Measurements from ENCODE around the gene STRBP. TPM values are rescaled to one million over a fixed set of nuclear protein-coding genes. Genes with fewer than 3 reads are reported as not detected.

STRBP gene
- total RNA-seq, 1 donor from 2014 or later = 11.1 TPM

DNA sequence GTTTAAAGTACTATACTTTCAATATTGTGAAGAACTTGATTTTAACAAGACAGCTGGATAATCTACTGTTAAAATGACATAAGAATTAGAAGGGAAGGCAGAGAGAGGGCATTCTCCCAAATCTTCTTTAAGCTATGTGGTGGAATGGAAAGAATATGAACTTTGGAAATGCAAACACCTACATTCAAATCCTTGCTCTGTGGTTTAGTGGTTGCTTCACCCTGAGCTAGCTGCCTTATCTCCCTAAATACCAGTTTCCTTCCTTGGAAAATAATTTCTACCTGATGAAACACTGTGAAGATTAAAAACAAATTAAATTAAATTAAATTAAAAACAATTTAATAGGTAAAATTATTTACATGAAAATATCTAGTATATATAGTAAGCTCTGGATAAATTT, 136.4 kb downstream of the STRBP start:
- no peak for DNase-seq (ENCODE audit: low spot score)

DNA sequence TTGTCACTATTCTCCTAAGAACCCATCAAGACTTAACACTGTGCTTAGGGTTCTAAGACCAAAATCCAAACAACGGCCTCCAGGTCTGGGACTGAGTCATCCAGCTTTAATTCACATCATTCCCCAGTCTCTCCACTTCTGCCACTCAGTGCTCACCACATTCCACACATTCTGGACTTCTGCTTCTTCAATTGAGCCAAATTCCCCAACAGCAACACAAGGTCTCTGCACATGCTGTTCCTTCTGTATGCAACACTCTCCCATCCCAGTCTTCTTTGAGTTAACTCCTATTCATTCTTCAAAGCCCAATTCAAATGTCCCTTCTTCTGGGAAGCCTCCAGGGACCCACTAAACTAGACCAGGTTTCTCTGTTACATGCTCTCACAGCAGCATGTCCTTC, 137.1 kb downstream of the STRBP start:
- no peak for DNase-seq (ENCODE audit: low spot score)

DNA sequence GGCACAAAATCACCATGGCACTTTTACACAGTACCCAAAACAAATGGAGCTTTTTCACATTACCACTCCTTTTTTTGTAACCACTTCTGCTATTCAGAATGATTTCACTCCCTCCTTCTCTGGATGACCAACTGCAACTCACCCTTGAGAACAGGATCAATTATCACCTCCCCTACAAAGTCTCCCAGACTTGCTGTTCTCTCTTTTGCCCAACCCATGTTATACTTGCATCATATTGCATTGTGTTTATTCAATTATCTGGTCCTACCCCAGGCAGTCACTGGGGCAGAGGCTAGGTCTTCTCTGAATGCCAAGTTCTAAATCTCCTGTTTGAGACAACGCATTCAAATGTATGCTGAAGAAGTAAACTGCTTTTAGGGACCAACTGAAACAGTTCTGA, 139.0 kb downstream of the STRBP start:
- no peak for DNase-seq (ENCODE audit: low spot score)

- no peak for DNase-seq (ENCODE audit: low spot score)
These were observed 139.8 kb downstream of the STRBP start for GRCh38 chr9:123128591-123128990.

DNA sequence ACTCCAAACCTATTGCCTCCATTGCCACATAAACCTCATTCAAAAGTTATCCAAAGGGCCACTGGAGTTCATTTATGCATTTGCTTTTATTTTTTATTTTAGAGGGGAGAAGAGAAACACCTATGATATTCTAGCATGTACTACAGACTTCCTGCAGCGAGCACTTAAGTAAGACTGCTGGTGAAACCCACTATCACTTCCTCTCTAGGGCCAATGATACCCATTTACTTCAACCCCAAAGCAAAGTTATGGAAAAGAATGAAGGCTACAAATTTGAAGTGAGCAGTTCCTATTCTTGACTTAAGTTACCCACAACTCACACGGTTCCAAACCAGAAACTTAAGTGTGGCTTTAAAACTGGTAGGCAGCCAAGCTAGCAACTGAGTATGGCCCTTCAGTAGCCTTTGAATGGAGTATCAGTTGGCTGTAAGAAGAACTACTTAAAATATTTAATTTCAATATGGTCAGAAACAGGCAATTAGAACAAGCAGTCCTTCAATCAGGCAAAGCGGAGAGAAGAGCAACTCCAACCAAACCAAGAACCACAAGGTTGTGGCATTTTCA, 140.8 kb downstream of the STRBP start:
- DNase-seq (ENCODE audit: low spot score) = no peak

DNA sequence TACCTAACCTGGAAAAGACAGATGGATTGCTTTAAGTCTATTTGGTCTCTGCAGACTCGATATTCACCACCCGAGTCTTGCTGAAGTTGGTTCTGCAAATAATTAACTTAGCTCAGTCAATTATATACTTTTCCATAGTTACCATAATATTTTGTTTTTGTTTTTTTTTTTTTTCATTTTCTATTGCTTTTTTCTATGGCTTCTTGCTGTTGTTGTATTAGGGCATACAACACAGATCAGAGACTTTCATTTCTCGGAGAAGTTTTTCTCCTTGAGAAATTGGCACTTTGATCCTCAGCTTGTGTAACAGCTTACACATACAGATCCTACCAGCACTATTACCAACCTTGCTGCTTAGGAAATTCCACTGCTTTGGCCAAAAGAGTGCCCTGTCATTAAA, 146.9 kb downstream of the STRBP start:
- DNase-seq (ENCODE audit: low spot score) = no peak

DNA sequence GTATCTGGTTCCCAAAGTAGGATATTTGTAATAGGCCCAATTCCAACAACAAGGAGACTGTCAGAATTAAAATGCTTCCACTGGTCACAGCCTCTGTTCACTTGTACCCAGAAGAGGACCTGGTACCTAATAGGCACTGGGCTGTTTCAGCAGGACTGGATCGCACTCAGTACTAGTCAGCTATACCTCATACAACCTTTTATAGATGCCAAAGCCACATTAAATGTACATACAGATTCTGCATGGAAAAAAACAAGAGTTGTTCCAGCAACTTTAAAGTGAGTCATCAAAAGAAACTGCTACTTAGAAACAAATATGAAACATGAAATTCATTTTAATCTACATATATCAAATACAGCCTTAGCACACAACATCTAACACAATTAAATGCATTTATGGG, 147.4 kb downstream of the STRBP start:
- DNase-seq (ENCODE audit: low spot score) = no peak

GRCh38 chr9:123120131-123120530, 148.3 kb downstream of the STRBP start:
- no peak for DNase-seq (ENCODE audit: low spot score)

- no peak for DNase-seq (ENCODE audit: low spot score)
These were observed 148.8 kb downstream of the STRBP start for GRCh38 chr9:123119566-123119965.

GRCh38 chr9:123116036-123116435, 152.3 kb downstream of the STRBP start:
- no peak for DNase-seq (ENCODE audit: low spot score)

DNA sequence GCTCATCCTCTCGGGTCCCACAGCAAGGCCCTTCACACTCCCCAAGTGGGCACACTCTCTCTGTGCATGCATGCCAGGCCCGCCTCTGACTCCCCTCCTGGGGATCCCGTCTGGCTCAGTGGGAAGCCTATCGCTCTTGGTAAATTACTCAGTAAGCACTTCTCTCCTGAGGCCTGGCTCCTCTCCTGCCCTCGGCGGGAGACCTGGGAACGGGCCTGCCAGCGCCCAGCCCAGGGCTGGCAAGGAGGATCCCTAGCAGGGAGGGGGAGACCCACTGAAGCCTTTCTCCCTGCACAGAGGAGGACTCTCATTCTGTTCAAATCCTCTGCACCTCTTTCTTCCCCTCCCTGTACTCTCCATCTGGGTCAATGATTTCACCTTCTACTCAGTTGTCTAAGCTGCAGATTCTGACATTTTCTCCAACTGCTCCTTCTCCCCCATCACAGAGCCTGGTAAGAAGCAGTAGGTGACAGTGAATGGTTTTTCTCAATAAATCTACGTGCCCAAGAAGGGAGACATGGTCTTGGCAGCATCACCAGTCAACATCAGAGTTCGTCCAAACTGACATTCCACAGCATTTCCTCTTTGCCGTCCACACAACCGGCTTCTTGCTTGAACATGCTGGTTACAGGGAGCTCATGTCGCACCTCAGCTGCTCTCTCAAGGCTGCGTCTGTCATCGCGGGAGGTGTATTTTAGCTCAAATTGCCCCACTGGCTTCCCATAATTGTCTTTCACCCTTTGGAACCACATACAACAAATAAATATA, 153.1 kb downstream of the STRBP start:
- no peak for DNase-seq (ENCODE audit: low spot score)

- DNase-seq (ENCODE audit: low spot score) = no peak
These were observed 155.2 kb downstream of the STRBP start for GRCh38 chr9:123113185-123113584.

DNA sequence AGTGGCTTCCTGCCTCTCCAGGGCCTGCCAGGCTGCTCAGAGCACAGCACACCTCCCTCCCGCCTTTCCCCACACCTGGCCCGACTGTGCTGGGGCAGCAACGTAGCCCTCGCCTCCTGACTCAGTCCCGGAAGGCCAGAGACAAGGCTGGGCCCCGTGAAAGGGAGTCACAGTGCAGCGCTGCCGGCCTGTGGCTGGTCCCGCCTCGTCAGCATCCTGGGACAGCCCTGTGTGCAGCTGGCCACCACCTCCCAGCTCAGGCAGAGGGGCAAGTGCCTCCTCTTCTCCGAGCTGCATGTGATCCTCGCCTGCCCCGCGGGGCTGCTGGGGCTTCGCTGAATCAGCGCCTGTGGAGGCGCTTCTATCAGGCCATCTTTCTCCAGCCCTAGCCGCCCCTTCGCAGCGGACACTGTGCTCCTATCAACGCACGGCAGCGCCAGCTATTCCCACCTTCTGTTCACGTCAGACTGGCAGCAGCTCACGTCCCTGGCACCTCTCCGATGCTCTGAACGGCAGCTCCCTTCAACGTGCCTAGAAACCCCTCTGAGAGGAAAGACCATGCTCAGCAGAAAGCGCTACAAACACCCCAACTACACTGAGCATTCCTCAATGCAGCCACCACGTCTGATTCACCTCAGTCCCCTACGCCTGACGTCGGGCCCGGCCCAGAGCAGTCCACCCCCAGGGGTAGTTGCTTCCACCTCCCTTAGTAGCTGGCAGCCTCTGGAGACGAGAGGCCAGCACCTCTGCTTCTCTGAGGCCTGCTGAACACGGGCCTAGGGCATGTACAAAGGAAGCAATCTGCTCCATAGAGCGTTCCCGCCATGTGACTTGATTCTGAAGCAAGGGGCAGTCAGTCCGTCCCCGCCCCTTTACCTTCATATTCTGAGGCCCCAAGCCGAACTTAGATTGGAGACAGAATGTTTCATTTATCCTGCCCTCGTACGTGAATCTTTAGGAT, 156.1 kb downstream of the STRBP start:
- DNase-seq (ENCODE audit: low spot score) = no peak

DNA sequence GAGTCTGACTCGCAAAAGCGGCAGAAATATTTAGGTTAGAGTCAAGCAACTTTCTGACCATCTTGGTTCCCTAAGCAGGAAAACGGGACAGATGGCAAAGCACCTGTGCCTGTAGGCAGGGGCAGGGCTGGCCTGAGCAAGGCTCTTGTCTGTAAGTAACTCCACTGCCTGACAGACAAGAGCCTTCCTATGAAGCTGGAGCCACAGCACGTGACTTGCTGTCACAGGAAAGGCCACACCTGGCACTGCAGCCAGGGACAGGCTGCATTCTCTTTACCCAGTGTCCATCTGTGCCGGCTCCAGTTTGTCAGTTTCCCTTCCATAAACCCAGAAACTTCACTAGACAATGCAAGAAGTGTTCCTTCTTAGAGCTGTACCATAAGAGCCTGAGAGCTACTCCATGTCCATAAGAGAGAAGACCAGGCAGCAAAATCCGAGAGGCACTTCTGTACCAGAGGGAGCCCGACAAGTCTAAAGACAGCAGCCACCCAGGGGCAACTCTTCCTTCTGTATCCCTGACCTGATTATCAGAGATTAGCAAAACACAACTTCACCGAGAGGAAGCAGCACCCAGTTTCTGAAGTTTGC, 156.9 kb downstream of the STRBP start:
- no peak for DNase-seq (ENCODE audit: low spot score)

DNA sequence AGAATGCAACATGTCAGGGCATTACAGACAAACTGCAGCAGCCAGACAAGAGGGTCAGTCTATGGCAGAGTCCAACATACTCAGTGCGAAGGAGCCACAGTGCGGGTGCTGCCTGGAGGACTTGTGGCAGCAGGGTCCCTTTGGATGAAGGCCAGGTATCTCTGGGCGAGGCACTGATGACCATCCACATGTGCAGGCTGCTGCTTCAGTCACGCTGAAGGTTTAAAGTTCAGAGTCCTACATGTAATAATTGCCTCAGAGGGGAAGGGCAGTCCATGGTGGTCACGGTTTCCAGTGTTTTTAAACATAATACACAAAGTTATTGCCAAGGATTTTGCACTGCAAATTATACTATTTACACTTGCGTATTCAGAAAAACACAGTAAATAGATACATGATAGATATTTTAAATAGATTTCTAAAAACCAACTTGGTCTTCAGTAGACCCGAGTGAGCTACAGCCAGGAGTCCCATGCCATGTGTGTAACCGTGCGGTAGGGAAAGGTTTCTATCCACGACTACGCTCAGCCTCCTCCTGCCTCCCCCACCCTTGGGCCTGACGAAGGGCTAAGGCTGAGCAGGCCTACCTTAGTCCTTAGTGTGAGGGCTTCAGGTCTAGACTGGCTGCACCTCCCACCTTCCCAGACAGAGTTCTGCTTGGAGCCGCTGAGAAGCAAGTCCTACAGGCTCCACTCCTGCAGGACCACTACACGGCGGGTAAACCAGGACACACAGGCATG, 158.7 kb downstream of the STRBP start:
- no peak for DNase-seq (ENCODE audit: low spot score)

- DNase-seq (ENCODE audit: low spot score) = no peak
These were observed 159.4 kb downstream of the STRBP start for GRCh38 chr9:123108976-123109375.

DNA sequence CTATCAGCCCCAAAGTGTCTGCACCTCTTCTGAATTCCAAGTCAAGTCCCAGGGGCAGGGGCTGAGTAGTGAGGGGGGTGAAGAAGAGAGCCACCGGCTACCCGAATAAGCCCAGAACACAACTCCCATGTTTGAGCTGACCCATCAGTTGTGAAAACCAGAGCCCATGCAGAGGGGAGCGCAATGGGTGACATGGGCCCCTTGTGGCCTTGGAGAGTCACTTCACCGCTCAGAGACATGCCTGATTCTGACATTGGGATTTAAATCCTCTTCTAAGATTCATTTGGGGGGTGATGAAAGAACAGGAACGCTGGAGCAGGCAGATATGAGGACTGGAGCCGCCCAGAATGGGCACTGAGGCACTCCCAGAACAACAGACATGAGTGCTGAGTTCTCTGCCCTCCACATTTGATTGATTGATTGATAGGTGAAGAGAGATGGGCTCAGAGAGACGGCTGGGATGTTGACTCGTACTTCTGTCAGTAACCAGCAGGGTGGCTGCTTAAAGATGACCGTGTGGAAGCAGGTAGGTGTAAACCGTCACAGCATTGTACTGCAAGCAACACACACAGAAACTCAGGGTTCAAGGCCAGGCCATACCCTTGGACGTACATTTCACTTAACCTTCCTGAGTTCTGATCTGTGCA, 160.6 kb downstream of the STRBP start:
- DNase-seq (ENCODE audit: low spot score) = no peak

GRCh38 chr9:123105490-123105889, 162.9 kb downstream of the STRBP start:
- DNase-seq (ENCODE audit: low spot score) = no peak

- DNase-seq (ENCODE audit: low spot score) = no peak
These were observed 163.6 kb downstream of the STRBP start for GRCh38 chr9:123104807-123105206.

DNA sequence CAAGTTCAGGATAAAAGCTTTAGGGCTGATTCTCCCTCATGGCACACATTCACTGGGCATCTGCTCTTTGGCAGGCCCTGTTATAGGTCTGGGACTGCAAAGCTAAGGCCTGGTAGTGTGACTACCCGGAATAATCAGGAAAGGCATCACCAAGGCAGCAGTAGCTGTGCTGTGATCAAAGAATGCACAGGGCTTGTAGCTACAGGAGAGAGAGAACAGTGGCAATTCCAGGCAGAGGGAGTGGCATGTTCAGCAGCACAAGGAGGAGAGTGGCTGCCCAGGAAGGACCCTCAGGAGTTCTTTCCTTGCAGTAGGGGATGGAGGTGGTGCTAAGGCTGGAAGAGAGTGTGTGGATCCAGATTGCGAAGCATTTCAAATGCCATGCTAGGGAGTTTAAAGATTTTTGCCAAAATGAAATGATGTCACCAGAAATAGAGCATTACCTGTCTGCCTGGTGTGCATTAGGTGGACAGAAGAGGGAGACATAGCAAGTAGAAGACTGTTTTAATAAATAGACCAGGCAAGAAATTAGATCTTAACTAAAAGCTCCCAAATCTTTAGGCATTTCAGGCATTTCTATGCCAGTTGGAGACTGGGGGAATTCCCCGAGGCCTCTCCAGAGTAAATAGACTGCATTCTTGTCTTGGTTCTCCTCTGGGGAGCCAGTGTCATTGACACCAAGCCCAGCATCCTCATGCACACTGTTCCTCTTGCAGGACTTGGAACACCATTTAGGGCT, 165.8 kb downstream of the STRBP start:
- DNase-seq (ENCODE audit: low spot score) = peak; percentile 30

Measured in umbilical cord (tissue), 2 donors.